Measurements from ENCODE around the gene CIDEA. TPM values are rescaled to one million over a fixed set of nuclear protein-coding genes. Genes with fewer than 3 reads are reported as not detected.

Gene CIDEA
- total and polyA plus RNA-seq, 2 donors (not counting 1 experiment from before 2014, with no cell fraction given): not detected

DNA sequence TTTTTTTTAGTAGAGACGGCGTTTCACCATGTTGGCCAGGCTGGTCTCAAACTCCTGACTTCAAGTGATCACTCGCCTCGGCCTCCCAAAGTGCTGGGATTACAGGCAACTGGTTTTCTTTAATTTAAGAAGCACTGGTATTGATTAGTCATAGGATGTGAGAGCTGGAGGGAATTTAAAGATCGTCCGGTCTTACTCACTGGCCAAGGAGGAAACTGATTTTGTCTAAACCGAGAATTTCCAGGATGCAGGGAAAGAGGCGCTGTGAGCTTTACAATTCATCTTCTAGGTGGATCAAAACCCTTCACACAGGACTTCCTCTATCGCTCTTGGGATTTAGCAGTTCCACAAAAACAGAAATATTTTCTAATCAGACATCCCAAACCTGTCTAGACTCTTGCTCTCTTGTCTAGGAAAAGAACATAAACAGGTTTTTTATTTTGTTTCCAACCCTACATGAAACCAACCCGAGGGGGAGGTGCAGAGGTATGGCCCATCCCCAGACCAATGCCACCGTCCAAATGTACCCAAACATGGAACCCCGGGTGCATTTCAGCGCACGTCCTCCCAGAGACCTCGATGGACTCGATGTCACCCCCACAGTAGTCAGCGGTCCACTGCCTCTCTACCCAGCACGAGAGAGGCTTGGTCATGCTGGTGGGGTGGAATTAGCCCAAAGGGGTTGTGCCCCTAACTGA, 41.4 kb downstream of the CIDEA start:
- DNase-seq (no peak), ATAC-seq (ENCODE audit: low read depth) (no peak)
- Mint-ChIP-seq H3K9me3 (ENCODE audit: insufficient read depth) (no peaks in the 10 kb centered on the region), H3K4me1 (no peaks in the 10 kb centered on the region), H3K27me3 (peaks cover 27% of the 10 kb centered on the region), H3K27ac (no peak overlapping the region), H3K4me3 (no peak overlapping the region)
- Histone ChIP-seq H3K79me2 (ENCODE audit: control insufficient read depth, insufficient read depth, low read length) (no peaks in the 10 kb centered on the region), H3K36me3 (replicated peaks in 1 of 2; ENCODE audit: control extremely low read depth in 1 of 2, control insufficient read depth in 1 of 2, extremely low read depth in 1 of 2, insufficient read depth in 2 of 2, low read length in 1 of 2) (no peaks in the 10 kb centered on the region), H3K27ac (ENCODE audit: low read length in 2 of 2) (no peak overlapping the region), H3K4me3 (ENCODE audit: control extremely low read depth in 1 of 5, extremely low read depth in 1 of 5, insufficient read depth in 1 of 5, low read depth in 2 of 5, low read length in 4 of 5) (no peak overlapping the region), H3K4me2 (replicated peaks; ENCODE audit: low read depth, low read length, poor library complexity, severe bottlenecking) (no peak overlapping the region), H3K9ac (ENCODE audit: low read length) (no peak overlapping the region), H3K4me1 (ENCODE audit: control insufficient read depth in 2 of 2, insufficient read depth in 2 of 2, low read length in 2 of 2) (no peaks in the 10 kb centered on the region), H3K27me3 (replicated peaks in 1 of 4; ENCODE audit: control extremely low read depth in 1 of 4, control insufficient read depth in 3 of 4, insufficient read depth in 4 of 4, low read length in 3 of 4) (peaks cover 0 to 2% (median 0%) of the 10 kb centered on the region in 4 experiments), H2AFZ (ENCODE audit: insufficient read depth, low read depth, low read length, poor library complexity, severe bottlenecking) (no peak overlapping the region), H4K20me1 (ENCODE audit: control insufficient read depth, insufficient read depth, low read length, poor library complexity, severe bottlenecking) (no peaks in the 10 kb centered on the region), H3K9me3 (ENCODE audit: control extremely low read depth in 1 of 3, control insufficient read depth in 2 of 3, insufficient read depth in 1 of 3, low read length in 2 of 3) (peaks cover 0 to 2% (median 0%) of the 10 kb centered on the region in 3 donors)
- intact Hi-C loops (cut with micrococcal nuclease): no loop called here
- WGBS (ENCODE audit: insufficient coverage): 92% methylated on average over 8 of the region's 18 CpGs
- POLR2A ChIA-PET: no interaction called here
- no peak for TF ChIP-seq EZH2 (IDR thresholded peaks at IDR 0.05; ENCODE audit: borderline replicate concordance, insufficient read depth, low read depth, low read length, poor library complexity, severe bottlenecking)
- no peak for TF ChIP-seq CTCF (IDR thresholded peaks at IDR 0.05)
- CTCF ChIA-PET: interaction anchor here (0.6 to 2.1 kb wide), 2 partner anchors 18 to 33 kb away, joined by 4 to 5 read pairs; no protein-coding TSS in a partner anchor

DNA sequence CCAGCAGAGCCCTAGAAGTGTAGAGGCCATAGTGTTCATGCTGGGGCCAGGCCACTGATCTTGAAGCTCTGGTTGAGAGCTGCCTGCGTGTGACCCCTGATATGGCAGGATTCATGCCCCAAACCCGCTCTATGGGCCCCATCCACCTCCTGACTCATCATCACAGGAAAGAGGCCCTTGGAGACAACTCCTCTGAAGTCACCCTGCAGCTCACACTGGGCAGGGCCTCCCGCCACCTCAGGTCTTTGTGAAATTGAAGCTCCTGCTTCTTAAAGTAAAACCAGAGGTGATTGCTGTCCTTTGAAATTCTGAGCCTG, 41.9 kb downstream of the CIDEA start:
- H3K4me3 Mint-ChIP-seq: no peak overlapping the region
- H2AFZ ChIP-seq (ENCODE audit: insufficient read depth, low read depth, low read length, poor library complexity, severe bottlenecking): no peak overlapping the region
- H3K79me2 ChIP-seq (ENCODE audit: control insufficient read depth, insufficient read depth, low read length): no peaks in the 10 kb centered on the region
- H3K9me3 ChIP-seq (ENCODE audit: control extremely low read depth in 1 of 3, control insufficient read depth in 2 of 3, insufficient read depth in 1 of 3, low read length in 2 of 3): peaks cover 0 to 2% (median 0%) of the 10 kb centered on the region in 3 donors
- no peaks in the 10 kb centered on the region for H3K9me3 Mint-ChIP-seq (ENCODE audit: insufficient read depth)
- no peaks in the 10 kb centered on the region for H3K4me1 Mint-ChIP-seq
- no peak overlapping the region for H3K4me3 ChIP-seq (ENCODE audit: control extremely low read depth in 1 of 5, extremely low read depth in 1 of 5, insufficient read depth in 1 of 5, low read depth in 2 of 5, low read length in 4 of 5)
- CTCF ChIA-PET: interaction anchor here (0.6 kb wide), 1 partner anchor 17 kb away, joined by 4 read pairs; no protein-coding TSS in a partner anchor
- peaks cover 27% of the 10 kb centered on the region for H3K27me3 Mint-ChIP-seq
- H3K9ac ChIP-seq (ENCODE audit: low read length): no peak overlapping the region
- H3K4me1 ChIP-seq (ENCODE audit: control insufficient read depth in 2 of 2, insufficient read depth in 2 of 2, low read length in 2 of 2): no peaks in the 10 kb centered on the region
- no peaks in the 10 kb centered on the region for H4K20me1 ChIP-seq (ENCODE audit: control insufficient read depth, insufficient read depth, low read length, poor library complexity, severe bottlenecking)
- H3K36me3 ChIP-seq (replicated peaks in 1 of 2; ENCODE audit: control extremely low read depth in 1 of 2, control insufficient read depth in 1 of 2, extremely low read depth in 1 of 2, insufficient read depth in 2 of 2, low read length in 1 of 2): no peaks in the 10 kb centered on the region
- TF ChIP-seq CTCF (IDR thresholded peaks at IDR 0.05): no peak
- no peak for TF ChIP-seq EZH2 (IDR thresholded peaks at IDR 0.05; ENCODE audit: borderline replicate concordance, insufficient read depth, low read depth, low read length, poor library complexity, severe bottlenecking)
- no peak overlapping the region for H3K27ac ChIP-seq (ENCODE audit: low read length in 2 of 2)
- 89% methylated on average over 3 of the region's 3 CpGs for WGBS (ENCODE audit: insufficient coverage)
- H3K4me2 ChIP-seq (replicated peaks; ENCODE audit: low read depth, low read length, poor library complexity, severe bottlenecking): no peak overlapping the region
- DNase-seq (no peak), ATAC-seq (ENCODE audit: low read depth) (no peak)
- intact Hi-C loops (cut with micrococcal nuclease): no loop called here
- peaks cover 0 to 2% (median 0%) of the 10 kb centered on the region in 4 experiments for H3K27me3 ChIP-seq (replicated peaks in 1 of 4; ENCODE audit: control extremely low read depth in 1 of 4, control insufficient read depth in 3 of 4, insufficient read depth in 4 of 4, low read length in 3 of 4)
- no peak overlapping the region for H3K27ac Mint-ChIP-seq
- POLR2A ChIA-PET: no interaction called here

All from B cell (primary cell).